AG09319 (cell line): ENCODE results near the gene SCRN1.
A peak's percentile ranks its signal among the peaks of the same experiment; 100 is the strongest.

Source experiments
- DNase-seq: peaks from one replicate; pipeline ENCODE4 v3.0.0-alpha.2; 2010; ENCODE audit warnings: low read depth; ENCODE audit errors: extremely low read depth
- TF ChIP-seq, protein P1 (sequence below): IDR thresholded peaks from 2 replicates; pipeline ENCODE4 v1.5.1; 2011; ENCODE audit warnings: low read depth, mild to moderate bottlenecking, inconsistent platforms, low read length, moderate library complexity

The SCRN1 gene

DNA sequence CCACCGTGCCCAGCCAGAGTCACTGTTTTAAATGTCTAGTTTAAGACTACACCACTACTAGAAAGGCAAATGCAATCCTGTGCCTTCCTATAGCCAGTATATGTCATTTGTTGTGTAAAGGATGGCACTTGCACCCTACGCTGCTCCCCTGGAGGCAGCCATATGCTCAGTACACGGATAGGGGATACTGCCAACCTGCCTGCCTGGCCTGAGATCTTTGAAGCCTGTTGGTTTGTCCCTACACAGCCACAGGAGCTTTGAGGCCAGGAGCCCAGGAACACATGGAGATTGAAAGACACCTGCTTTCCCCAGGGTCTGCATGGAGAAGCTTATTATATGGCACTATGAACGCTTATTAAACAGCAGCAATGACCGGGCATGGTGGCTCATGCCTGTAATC, 2.3 kb upstream of the SCRN1 start:
- no peak for DNase-seq
- TF ChIP-seq, protein P1, sequence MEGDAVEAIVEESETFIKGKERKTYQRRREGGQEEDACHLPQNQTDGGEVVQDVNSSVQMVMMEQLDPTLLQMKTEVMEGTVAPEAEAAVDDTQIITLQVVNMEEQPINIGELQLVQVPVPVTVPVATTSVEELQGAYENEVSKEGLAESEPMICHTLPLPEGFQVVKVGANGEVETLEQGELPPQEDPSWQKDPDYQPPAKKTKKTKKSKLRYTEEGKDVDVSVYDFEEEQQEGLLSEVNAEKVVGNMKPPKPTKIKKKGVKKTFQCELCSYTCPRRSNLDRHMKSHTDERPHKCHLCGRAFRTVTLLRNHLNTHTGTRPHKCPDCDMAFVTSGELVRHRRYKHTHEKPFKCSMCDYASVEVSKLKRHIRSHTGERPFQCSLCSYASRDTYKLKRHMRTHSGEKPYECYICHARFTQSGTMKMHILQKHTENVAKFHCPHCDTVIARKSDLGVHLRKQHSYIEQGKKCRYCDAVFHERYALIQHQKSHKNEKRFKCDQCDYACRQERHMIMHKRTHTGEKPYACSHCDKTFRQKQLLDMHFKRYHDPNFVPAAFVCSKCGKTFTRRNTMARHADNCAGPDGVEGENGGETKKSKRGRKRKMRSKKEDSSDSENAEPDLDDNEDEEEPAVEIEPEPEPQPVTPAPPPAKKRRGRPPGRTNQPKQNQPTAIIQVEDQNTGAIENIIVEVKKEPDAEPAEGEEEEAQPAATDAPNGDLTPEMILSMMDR = no peak

DNA sequence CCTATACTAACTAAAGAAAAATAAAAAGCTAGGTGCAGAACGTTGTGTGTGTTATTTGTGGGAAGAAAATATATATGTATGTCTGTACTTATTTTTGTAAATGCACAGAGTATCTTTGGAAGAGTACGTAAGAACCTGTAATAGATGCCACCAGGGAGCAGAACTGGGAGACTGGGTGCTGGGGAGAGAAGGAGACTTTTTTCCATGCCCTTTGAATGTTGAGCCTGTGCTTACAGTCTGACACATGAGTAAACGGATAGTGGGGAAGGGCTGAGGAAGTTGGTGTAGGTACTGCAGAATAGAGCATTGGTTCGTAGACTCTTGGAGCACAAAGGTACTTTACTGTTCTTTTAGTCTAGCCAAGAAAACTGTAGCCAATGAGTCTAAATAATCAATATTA, 1.3 kb upstream of the SCRN1 start:
- TF ChIP-seq, protein P1 = no peak
- no peak for DNase-seq

- DNase-seq = peak; percentile 11
- TF ChIP-seq, protein P1 = no peak
These were observed 961 bp downstream of the SCRN1 start for GRCh38 chr7:29988424-29989256.

DNA sequence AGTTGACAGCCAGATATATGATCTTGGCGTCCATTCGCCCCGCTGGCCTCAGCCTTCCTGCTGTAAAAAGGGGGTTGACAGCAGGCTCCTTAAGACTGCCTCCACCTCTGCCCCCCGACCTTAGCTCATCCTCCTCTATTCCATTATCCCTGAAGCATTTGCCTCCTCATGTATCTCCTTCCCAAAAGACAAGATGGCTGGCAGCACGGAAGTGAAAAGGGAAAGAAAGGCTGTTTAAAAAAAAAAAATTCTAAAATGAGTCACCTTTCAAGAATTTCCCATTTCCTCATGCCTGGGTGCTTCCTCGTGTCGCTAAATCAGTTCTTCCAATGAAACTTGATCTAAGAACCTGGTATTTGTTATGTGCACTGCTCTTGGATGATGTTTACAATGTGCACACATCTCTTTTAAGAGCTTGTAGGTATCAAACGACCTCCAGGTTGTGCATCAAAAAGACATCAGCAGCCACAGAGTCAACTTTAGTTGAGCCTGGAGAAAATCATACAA, 1.7 kb downstream of the SCRN1 start:
- DNase-seq = peak; percentile 48
- TF ChIP-seq, protein P1 = no peak

- peak; percentile 23 for DNase-seq
- TF ChIP-seq, protein P1 = no peak
These were observed 2.5 kb downstream of the SCRN1 start for GRCh38 chr7:29987083-29987482.

DNA sequence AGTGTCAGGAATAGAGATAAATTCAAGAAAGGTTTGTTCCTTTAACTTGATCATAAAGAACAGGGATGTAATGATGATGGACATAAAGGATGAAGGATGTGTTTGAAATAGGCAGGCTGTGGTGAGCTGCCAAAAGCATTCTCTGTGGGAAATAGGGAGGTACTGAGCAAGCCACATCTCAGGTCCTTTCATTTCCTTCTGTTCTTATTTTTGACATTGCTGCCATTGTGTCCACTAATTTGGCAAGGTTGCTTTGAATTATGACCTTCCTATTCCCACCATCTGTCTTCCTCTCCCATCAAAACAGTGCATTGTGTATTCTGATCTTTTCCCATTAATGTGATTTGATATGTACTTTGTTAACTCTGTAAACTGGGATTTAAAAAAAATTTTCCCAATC, 9.4 kb downstream of the SCRN1 start:
- DNase-seq = no peak
- TF ChIP-seq, protein P1 = no peak

DNA sequence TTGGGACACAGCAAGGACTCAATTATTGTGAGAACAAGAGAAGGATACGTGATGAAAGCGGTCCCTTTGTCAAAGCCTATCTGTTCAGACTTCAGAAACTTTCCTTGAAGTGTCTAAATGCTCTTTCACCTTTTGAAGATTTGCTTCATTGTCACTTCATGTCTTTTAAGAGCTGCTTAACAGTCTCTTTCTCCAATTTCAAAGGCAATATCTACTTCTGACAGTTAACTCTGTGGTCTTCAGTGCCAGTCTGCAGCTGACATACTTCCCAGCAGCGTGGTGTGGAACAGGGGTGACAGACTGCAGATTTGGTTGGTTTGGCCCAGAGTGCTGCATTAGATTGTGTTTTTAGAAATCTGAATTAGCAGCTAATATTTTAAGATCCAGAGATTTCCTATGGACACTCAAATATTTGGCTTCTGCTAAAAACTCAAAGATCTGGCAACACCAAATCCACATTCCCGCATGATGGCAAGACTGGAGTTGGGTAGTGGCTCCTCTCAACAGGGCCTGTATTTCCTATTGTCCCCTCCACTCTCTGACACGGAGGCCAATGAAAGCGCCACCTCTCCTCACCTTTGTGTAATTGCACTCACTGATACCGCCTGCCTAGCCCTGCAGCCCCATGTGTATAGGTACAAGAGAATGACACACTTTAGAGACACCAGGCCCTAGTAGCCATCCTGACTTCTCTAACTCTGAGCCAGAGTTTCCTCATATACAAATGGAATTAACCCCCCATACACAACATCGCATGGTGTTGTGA, 11.5 kb downstream of the SCRN1 start:
- DNase-seq = no peak
- TF ChIP-seq, protein P1 = no peak
